OCI-LY7 (cell line): ENCODE measurements around the gene TCERG1.

Experiments used
- CTCF ChIP-seq: fragments of 200-600 bp; sonication (generic); conservative IDR thresholded peaks from 2 replicates; pipeline ENCODE4 v1.5.1; 2014; ENCODE audit warnings: mild to moderate bottlenecking, antibody characterized with exemption, low read length, moderate library complexity, mixed read lengths
- EZH2phosphoT487 ChIP-seq: fragments of 200-600 bp; sonication (generic); IDR thresholded peaks from 2 replicates; pipeline ENCODE4 v1.6.1; 2018; ENCODE audit warnings: low read depth, borderline replicate concordance, mild to moderate bottlenecking, mixed run types, antibody characterized with exemption, low read length, moderate library complexity, mixed read lengths

DNA sequence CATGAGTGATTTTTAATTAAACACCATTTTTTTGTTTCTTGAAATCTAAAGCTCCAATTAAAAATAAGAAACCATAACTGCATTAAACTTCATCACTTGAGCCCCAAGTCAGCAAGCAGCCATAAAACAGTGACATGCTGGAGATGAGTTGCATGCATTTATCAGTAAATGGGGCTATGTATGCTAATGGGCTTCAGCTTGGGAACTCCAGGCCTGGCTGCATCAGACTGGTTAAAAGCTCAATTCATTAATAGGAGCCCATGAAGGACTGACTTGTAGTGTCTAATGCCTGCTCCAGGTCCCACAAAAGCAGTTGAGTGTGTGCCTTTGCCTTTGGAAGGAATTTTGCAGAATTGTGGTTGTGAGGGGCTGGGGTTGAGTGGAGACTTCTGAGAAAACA lies 102.5 kb downstream of the TCERG1 start:
- TF ChIP-seq CTCF (no peak), EZH2phosphoT487 (no peak)
